Stimulated activated CD8-positive, alpha-beta memory T cell treated with anti-CD3 and anti-CD28 coated beads, Interleukin-7, amount 100 ng/mL, for 48 hours (primary cell): ENCODE data around the gene INPP1.

ENCODE experiments used
- DNase-seq, 2 donors: peaks; one replicate each; pipeline ENCODE4 v3.0.0-alpha.2; 2020; ENCODE audit warnings: low read depth in 1 of 2; ENCODE audit errors: extremely low read depth in 1 of 2

INPP1 gene

DNA sequence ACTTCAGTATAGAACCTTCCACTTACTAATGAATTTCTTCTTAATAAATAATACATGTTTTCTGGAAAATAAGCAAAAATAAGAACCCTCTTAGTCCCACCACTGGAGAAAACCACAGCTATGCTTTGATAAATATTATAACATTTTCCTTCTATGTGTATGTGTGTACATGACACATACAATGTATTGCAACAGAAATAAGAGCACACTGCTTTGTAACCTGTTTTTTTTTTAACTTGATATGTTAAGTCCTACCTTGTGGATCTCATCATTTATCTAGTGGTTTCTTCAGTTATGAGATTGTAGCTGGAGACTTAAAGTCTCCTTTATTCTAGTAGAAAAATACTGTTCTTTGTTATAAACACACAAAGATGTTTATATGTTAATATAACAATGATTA lies 17.2 kb downstream of the INPP1 start:
- no peak for DNase-seq

DNA sequence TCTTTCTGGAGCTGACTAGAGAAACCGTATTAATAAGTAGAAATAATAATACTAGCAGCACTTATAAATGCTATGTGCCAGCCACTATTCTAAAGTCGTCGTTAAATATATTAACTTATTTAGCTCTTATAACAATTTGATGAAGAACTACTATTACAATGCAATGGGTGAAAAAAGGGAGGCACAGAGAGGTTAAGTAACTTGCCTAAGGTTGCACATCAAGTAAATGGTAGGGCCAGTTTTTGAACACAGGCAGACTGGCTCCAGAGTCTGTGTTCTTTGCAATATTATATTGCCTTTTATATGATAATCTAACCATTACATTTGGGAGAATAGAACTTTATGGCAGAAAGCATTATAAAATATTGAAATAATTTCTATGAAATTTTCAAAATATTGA lies 17.6 kb downstream of the INPP1 start:
- DNase-seq: no peak

DNA sequence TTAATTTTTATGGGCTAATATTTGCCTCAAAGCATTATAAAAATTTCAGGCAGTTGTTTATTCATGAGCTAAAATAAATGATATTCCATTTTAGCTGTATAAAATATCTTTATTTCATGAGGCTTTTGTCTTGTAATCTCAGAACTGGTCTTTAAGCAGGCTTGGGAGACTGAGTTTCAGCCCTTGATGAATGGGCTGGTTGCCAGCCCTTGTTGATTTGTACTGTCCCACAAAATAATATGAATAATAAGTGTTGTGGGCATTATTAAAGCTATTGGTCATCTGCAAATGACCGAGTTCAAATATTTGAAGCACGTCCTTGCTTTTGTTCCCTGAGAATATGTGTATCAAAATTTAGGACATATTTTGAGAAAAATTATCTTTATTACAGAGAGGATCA lies 18.2 kb downstream of the INPP1 start:
- no peak for DNase-seq

DNA sequence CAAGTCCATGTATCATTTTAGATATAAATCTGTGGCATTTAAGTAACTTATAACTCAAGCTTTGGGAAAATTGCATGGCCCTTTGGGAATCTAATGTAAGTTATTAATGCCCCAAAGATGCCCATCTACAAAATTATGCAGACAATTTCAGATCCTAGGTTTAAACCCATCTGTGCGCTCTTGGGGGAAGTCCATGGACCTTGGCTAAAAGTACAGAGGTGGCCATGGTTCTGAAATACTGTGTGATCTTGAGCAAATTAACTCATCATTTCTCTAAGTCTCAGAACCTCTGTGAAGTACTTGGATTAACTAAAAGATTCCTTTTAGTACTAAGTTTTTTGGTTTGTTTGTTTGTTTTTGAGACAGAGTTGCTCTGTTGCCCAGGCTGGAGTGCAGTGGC lies 19.5 kb downstream of the INPP1 start:
- no peak for DNase-seq

DNA sequence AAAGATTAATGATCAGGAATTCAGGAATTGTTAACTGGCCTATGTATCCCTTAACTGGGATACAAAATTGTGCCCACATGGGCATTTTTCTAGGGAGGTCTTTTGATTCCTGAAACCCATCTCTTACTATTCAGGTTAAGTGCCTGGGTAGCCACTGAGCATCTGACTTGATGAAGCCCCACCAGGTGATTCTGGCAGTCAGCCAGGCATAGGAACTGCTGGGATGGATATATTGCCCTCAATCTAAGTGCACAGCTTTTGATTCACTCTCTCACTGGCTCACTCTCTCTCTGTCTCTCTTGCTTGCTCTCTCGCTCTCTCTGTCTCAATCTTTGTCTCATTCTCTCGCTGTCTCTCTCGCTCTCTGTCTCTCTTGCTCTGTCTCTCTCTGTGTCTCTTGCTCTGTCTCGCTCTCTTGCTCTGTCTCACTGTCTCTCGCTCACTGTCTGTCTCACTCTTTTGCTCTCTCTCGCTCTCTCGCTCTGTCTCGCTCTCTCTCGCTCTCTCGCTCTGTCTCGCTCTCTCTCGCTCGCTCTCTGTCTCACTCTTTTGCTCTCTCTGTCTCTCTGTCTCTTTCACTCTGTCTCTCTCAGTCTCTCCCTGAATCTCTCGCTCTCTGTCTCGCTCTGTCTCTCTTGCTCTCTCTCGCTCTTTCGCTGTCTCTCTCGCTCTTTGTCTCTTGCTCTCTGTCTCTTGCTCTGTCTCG lies 22.3 kb downstream of the INPP1 start:
- no peak for DNase-seq

DNA sequence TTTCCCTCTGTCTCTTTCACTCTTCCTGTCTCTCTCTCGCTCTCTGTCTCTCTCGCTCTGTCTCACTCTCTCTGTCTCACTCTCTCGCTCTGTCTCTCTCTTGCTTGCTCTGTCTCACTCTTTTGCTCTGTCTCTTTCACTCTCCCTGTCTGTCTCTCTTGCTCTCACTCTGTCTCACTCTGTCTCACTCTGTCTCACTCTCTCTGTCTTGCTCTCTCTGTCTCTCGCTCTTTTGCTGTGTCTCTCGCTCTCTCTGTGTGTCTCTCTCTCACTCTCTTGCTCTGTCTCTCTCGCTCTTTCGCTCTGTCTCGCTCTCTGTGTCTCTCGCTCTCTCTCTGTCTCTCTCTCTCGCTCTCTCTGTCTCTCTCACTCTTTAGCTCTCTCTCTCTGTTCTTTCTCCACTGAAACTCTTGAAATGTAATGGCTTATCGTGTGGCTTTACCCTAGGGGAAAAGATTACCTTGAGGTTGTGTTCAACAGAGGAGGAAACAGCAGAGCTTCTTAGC lies 22.9 kb downstream of the INPP1 start:
- no peak for DNase-seq

DNA sequence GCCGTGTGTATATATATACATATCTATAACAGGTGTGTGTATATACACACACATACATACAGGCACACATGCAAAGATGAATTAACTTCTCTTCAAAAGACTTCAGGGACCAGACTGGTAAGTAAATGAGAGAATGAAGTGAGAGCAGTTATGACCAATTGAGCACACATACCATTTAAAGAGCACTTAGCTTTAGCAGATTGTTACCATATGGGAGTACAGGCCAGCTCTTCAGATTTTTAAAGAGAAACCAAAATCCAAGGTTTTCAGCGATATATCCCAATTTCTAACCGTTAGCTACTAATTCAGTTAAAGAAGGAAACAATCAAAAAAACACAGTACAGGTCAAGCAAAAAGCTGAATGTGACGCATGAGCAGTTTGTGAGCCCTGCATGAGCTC lies 23.7 kb downstream of the INPP1 start:
- no peak for DNase-seq

DNA sequence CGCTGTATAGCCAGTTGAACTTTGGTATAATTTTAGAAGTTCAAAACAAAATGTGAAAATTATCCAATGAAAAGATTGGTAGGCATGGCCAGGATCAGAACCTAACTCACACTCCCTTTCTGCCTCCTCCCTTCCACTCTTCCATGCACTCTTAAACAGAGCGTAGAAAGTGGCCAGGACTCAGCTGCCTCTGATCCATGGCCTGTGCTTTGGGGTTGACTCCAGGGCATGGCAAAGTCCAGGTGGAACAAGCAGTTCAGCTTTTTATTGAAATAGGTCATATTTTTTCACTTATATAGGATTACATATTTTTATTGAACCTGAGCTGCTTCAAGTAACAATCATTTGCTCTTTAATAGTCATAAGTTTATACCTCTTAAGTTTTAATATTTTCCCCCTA lies 26.2 kb downstream of the INPP1 start:
- DNase-seq: no peak

DNA sequence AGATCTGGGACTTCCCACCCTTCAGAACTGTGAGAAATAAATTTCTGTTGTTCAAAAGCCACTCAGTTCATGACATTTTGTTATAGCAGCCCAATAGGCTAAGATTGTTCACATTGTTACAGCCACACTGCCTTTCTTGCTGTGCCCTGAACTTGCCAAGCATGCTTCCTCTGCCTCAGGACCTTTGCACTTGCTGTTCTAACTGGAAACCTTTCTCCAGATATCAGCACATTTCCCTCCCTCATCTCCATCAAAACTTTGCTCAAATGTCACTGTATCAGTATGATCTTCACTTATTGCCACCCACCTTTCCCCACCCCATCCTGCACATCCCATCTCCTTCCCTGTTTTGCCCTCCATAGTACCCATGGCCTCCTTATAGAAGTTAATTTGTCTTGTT lies 32.7 kb downstream of the INPP1 start:
- DNase-seq: no peak

DNA sequence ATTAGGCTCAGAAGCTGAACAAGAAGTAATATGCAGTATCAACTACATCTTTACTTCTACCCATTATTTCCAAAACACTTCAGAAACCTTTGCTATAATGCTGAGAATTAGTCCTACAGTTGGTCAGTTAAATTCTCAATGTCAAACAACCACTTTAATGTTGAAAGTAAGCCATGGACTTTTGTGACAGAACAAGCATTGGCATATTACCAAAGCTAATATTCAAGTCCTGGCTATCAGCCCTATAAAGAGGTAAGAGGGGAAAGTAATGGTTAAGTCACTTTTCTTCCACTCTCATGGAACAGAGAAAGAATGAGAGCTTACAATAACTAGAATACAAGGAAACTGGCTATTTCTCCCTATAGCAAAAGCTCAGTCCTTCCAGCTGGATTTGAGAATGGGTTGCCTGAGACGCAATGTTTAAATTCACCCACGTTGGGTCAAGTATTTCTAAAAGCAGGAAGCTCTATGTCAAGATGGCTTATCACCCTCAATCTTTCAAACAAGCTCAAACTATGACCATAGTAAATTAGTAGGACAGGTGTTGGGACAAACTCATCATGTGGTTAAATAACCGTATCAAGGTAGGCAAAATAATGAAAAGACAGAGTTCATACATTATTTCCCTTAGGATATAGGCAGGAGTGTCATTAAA lies 33.3 kb downstream of the INPP1 start:
- DNase-seq: no peak

DNA sequence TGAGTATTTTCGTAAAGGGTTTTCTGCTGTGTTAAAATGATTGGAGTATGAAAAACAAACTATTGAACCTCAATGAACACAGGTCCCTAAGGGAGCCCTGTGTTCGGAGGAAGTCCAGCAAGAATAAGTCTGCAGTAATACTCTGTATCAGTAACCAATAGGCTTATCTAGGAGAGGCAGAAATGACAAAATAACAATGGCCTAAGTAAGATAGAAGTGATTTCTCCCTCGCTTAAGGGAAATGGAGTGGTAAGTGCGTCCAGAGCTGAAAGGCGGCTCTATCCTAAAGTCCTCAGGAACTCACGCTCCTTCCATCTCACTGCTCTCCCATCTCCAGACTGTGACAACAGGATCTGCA lies 35.5 kb downstream of the INPP1 start:
- no peak for DNase-seq

DNA sequence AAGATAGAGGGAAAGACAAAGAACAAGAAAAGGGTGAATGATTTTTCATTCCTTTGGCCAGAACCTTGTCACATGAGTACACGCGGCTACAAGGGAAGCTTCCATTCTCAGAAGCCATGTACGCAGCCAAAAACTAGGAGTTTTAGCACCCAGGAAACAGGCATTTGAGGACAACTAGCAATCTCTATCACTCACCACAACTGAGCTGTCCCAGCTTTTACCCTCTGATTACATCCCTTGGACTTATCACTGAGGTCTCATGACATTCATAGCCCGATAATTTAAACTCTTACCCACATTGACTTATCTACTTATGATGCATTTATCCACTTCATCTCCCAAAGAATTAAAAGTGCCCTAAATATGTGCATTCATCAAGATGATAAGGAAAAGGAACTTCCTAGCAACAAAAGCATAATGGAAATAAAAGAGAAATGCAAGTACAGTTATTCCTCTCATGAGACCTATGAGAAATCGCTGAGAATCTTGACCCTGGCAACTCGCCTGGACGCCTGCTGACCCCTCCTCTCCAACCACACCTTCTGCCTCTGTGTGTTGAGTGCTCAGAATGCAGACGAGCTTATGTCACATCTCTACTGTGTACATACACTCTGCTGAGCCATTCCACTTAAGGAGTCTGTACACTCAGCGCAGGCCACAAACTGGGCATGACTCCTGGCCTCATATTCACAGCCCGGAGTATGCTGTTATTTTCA lies 36.0 kb downstream of the INPP1 start:
- no peak for DNase-seq

DNA sequence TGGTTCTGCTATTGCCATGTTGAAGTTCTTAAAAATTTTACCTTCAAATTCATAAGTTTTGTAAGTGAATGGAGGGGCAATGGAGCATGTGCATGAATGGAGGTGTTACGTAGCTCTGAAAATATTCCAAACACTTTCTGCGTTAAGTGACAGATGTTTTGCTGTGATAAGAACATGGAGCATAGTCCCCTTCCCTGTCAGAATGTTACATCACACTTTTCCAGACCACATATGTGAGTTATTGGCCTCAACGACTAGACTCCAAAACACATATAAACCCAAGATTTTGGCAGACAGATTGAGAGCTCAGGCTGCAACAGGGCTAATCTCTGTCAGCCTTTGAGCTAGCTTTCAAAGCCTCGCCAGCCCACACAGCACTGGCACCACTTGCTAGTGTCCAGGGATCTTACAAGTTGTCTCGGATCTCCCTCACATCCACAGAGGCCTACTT lies 37.6 kb downstream of the INPP1 start:
- DNase-seq: no peak

DNA sequence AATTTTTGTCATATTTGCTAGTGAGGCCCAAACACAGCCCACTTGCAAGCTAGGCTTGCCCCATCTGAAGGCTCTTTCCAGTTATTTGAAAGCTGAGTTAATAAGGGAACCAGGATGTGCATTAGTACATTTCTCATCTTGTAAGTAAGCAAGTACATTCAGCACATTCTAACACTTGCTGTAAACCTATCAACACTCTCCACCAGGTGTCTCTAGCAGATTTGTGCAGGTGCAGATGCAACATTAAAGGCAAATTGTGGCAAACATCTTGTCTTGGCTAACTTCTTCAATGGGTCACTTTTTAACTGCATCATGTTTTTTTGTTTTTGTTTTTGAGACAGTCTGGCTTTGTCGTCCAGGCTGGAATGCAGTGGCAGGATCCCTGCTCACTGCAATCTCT lies 39.5 kb downstream of the INPP1 start:
- no peak for DNase-seq

DNA sequence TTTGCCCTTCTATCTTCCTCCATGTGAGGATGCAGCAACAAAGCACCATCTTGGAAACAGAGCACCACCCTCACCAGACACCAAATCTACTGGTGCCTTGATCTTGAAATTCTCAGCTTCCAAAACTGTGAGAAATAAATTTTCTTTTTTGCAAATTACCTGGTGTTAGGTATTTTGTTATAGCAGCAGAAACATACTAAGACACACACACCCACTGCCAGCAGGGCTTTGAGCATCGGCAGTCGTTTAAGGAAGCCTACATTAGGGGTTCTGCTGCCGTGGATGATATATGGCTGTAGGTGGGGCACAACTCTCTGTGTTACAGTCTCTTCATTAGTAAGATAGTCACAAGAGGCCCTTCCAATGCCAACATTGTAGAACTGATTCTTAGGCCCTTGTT lies 44.0 kb downstream of the INPP1 start:
- no peak for DNase-seq

DNA sequence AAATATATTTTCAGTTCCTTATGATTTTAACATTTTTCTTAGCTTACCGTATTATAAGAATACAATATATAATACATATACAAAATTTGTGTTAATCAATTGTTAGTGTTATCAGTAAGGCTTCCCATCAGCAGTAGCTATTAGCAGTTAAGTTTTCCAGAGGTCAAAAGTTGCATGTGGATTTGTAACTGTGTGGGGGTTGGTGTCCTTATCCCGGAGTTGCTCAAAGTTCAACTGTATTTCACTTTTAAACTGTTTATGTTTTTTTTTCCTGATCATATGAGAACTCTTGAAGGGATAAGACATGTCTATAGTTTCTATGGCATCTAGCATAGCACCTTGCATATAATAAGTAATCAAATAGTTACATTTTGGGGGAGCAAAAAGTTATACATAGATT lies 52.9 kb downstream of the INPP1 start:
- DNase-seq: no peak

DNA sequence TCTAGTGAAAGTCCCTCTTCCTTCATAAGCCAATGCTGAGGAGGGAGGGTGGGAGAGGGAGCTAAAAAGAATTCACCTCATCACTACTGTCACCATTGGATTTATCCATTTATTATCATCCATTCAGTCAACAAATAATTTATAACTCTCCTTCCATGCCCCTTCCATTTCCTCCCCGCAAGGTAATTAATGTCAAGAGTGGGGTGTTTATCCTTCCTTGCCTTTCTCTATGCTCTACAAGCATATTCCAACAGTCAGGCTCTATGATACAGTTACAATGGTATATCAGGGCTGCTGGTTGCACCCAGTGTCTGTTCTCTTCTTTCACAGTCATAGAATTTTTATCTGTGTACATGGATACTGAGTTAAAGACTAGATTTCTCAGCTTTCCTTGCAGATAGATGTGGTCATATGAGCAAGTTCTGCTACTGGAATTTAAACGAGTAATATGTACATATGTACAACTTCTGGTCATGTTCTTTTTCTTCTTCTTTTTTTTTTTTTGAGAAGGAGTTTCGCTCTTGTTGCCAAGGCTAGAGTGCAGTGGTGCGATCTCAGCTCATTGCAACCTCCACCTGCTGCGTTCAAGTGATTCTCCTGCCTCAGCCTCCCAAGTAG lies 59.7 kb downstream of the INPP1 start:
- no peak for DNase-seq

DNA sequence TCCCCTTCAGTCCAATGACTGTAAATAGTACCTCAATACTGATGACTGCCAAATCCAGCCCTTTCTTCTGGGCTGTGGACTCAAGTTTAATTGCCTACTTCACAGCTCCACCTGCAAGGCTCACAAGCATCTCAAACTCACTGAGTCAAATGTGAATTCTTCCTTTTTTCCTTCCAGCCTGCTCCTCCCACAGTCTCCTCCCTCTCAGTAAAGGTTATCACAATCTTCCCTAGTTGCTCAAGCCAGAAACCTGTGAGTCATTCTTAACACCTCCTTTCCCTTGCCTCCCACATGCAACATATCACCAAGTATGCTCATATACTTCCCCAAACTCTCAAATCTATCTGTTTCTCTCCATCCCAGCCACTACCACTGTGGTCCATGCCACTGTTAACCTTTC lies 61.1 kb downstream of the INPP1 start:
- no peak for DNase-seq

DNA sequence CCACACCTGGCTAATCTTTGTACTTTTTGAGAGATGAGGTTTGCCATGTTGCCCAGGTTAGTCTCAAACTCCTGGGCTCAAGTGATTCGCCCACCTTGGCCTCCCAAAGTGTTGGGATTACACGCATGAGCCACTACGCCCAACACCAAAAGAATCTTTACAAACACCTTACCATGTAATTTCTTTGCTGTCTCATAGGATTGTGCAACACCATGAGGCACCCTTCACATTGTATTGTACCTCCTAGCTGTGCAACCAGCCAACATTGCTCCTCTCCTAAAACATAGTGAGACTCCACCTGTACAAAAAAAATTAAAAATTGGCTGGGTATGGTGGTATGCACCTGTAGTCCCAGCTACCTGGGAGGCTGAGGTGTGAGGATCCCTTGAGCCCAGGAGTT lies 61.7 kb downstream of the INPP1 start:
- no peak for DNase-seq

DNA sequence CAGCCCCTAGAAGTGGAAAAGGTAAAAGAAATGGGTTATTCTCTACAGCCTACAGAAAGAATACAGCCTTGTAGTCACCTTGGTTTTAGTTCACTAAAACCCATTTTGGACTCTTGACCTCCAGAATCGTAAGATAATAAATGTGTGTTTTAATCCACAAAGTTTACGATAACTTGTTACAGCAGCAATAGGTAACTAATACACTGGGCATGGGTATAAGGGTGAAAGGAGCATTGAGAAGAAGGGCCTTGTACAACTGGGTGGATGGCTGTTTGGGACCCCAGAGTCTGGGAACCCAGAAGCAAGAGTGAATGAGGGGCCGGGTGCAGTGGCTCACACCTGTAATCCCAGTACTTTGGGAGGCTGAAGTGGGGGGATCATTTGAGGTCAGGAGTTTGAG lies 62.6 kb downstream of the INPP1 start:
- no peak for DNase-seq

DNA sequence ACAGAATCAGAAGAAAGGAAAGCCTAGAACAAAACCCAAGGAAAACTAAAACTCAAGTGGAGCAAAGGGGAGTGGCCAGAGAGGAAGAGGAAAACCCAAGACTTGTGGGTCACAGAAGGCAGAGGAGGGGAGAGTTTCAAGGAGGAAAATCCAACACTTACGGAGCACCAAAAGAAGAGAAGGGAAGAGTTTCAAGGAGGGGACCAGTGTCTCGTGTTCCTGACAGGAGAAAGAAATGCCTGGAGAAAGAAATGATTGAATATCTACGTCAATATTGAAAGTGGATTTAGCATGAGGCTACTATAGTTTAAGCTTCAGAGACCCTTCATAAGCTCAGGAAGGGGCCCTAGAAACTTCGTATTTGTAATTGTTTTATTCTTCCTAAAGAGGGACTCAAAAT lies 63.4 kb downstream of the INPP1 start:
- DNase-seq: no peak

DNA sequence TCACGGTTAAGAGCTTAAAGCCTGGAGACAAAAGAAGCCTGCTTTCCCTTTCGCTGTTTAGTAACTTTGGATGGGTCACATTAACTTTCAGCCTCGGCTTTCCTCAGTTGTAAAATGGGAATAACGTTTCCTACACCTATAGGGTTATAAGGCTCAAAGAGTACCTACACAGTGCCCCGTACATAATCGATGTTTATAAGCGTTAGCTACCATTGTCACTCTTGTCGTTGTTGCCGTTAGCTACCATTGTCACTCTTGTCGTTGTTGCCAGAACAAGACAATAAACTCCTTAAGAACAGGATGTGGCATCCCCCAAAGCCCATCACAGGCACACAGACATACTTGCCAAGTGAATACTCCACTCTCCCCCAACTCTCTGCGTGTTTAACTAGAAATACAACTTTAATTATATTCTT lies 63.9 kb downstream of the INPP1 start:
- DNase-seq: no peak
